Left lung (tissue), 10 donors: ENCODE measurements around the gene WWOX. TPM values are rescaled to one million over a fixed set of nuclear protein-coding genes. Genes with fewer than 3 reads are reported as not detected.

ENCODE experiments used
- ATAC-seq: fragments of 200-7000 bp; cut with Tn5 transposase; one replicate; pipeline ENCODE4 v1.9.1; 2020; ENCODE audit warnings: moderate library complexity
- DNase-seq, 4 donors: peaks; one replicate each; pipeline ENCODE4 v3.0.0-alpha.2; 2013 to 2020
- H3K27ac ChIP-seq, 2 donors: fragments of 200-600 bp; sonication (generic) in 1 of 2; one replicate each; pipeline versions ENCODE4 v1.5.0 to v1.8.0; 2020 to 2021
- H3K27me3 ChIP-seq, 2 donors: fragments of 200-600 bp; sonication (generic) in 1 of 2; one replicate each; pipeline versions ENCODE4 v1.5.0 to v1.8.0; 2020 to 2021
- H3K36me3 ChIP-seq, 2 donors: fragments of 200-600 bp; sonication (generic) in 1 of 2; one replicate each; pipeline versions ENCODE4 v1.5.0 to v1.8.0; 2020 to 2021
- H3K4me1 ChIP-seq, 2 donors: fragments of 200-600 bp; one replicate each; pipeline ENCODE4 v1.8.0; 2021
- H3K4me3 ChIP-seq, 2 donors: fragments of 200-600 bp; sonication (generic) in 1 of 2; one replicate each; pipeline versions ENCODE4 v1.5.0 to v1.8.0; 2020 to 2021; ENCODE audit warnings: mild to moderate bottlenecking in 1 of 2
- H3K9me3 ChIP-seq, 2 donors: fragments of 200-600 bp; sonication (generic) in 1 of 2; one replicate each; pipeline versions ENCODE4 v1.5.0 to v1.8.0; 2020 to 2021
- intact Hi-C, 2 donors: fragments of 100-400 bp; cut with DNase I; formaldehyde crosslinking; loops; one replicate each; pipeline versions ENCODE4 v1.11.2 to v1.14.2; 2022
- polyA plus RNA-seq, 6 donors: library from polyadenylated mRNA; unstranded; fragments of 120-200 nt; gene quantifications; one replicate each; pipeline ENCODE4 v1.2.1, GENCODE V29; 2013; ENCODE audit not compliant: insufficient read length in 6 of 6
- total RNA-seq, 2 donors: library from RNA; stranded (reverse); fragmentation: NEBNext Ultra II Directional; extraction: Animal tissue kit (Norgen Biotek cat#: 25700); gene quantifications; one replicate each; pipeline ENCODE4 v1.2.1, GENCODE V29; 2021
- TF ChIP-seq, protein P1 (sequence below), 2 donors: fragments of 200-600 bp; sonication (generic) in 1 of 2; IDR thresholded peaks; one replicate each; pipeline versions ENCODE4 v1.5.0 to v1.8.0; 2021; ENCODE audit warnings: antibody characterized with exemption in 2 of 2
- donor health status: DM: no; HTN: yes; CAD: no.
- donor health status: DM: no; HTN: no; CAD: no.

Gene WWOX
- total and polyA plus RNA-seq, 8 donors = 17.2 to 40.3 (median 30.8) TPM

DNA sequence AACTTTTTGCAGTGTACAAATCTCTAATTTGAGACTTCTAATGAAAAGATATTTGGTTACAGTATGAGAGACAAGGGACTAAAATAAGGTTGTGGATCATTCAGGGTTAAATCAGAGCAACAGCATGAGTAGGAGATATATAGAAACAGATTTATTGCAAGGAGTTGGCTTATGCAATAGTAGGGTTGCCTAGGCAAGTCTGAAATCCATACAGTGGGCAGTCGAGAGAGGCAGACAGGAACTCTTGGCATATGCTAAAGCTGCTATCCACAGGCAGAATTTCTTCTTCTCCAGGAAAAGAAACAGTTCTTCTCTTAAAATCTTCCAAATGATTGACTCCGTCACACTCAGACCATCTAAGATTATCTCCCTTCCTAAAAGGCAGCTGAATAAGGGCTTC is 1000.3 kb downstream of the WWOX start:
- Histone ChIP-seq H3K4me3 (no peak overlapping the region), H3K9me3 (no peaks in the 10 kb centered on the region), H3K36me3 (no peaks in the 10 kb centered on the region), H3K4me1 (peaks cover 0 to 25% of the 10 kb centered on the region in 2 donors), H3K27me3 (no peaks in the 10 kb centered on the region), H3K27ac (no peak overlapping the region)
- no peak for DNase-seq
- no peak for ATAC-seq
- TF ChIP-seq, protein P1, sequence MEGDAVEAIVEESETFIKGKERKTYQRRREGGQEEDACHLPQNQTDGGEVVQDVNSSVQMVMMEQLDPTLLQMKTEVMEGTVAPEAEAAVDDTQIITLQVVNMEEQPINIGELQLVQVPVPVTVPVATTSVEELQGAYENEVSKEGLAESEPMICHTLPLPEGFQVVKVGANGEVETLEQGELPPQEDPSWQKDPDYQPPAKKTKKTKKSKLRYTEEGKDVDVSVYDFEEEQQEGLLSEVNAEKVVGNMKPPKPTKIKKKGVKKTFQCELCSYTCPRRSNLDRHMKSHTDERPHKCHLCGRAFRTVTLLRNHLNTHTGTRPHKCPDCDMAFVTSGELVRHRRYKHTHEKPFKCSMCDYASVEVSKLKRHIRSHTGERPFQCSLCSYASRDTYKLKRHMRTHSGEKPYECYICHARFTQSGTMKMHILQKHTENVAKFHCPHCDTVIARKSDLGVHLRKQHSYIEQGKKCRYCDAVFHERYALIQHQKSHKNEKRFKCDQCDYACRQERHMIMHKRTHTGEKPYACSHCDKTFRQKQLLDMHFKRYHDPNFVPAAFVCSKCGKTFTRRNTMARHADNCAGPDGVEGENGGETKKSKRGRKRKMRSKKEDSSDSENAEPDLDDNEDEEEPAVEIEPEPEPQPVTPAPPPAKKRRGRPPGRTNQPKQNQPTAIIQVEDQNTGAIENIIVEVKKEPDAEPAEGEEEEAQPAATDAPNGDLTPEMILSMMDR (IDR thresholded peaks at IDR 0.05) = no peak
- intact Hi-C loops = no loop called here

GRCh38 chr16:79100447-79100846 is 1001.0 kb downstream of the WWOX start:
- DNase-seq = no peak
- TF ChIP-seq, protein P1 (IDR thresholded peaks at IDR 0.05) = no peak
- Histone ChIP-seq H3K36me3 (no peaks in the 10 kb centered on the region), H3K4me1 (peaks cover 0 to 18% of the 10 kb centered on the region in 2 donors), H3K9me3 (no peaks in the 10 kb centered on the region), H3K27me3 (no peaks in the 10 kb centered on the region), H3K4me3 (no peak overlapping the region), H3K27ac (no peak overlapping the region)
- no peak for ATAC-seq
- intact Hi-C loops = no loop called here

DNA sequence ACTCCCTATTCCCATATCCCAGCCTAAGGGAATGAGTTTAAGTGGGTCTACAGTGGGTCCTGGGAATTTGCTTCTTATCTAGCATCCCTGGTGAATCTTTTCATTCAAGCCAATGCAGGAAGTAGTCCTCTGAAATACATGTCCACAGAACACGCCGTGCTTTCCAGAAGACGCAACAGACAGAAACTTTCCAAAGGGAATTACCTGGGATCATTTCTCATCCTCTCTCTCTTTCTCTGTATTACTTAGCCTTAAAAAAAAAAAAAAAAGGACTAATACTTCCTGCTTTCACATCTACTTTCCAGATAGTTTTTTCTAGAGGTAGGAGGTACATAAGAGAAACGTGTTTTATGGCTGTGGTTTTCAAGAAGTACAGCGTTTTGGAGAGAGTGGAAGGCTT is 1002.0 kb downstream of the WWOX start:
- Histone ChIP-seq H3K4me3 (no peak overlapping the region), H3K36me3 (no peaks in the 10 kb centered on the region), H3K4me1 (peaks cover 0 to 17% of the 10 kb centered on the region in 2 donors), H3K9me3 (no peaks in the 10 kb centered on the region), H3K27ac (no peak overlapping the region), H3K27me3 (no peaks in the 10 kb centered on the region)
- intact Hi-C loops = no loop called here
- TF ChIP-seq, protein P1 (IDR thresholded peaks at IDR 0.05) = no peak
- DNase-seq (no peak), ATAC-seq (no peak)

DNA sequence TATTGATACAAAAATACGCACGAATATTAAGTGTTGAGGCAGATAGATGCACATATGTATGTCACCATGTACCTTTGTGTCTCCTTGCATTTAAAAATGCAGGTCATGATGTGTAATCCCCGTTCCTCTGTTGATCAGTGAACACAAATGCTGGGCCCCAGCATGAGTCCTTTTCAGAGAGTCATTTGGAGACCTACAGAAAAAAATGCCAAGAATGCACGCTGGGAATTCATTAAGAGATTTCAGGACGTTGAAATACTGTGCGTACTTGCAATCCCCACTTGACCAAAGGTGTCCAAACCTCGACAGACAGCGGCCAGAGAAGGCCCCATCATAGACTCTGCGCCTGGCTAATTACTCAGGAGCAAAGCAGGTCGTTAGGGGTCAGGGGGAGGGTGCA is 1005.1 kb downstream of the WWOX start:
- Histone ChIP-seq H3K36me3 (no peaks in the 10 kb centered on the region), H3K4me3 (no peak overlapping the region), H3K9me3 (no peaks in the 10 kb centered on the region), H3K27ac (no peak overlapping the region), H3K27me3 (no peaks in the 10 kb centered on the region), H3K4me1 (no peaks in the 10 kb centered on the region)
- intact Hi-C loops = no loop called here
- TF ChIP-seq, protein P1 (IDR thresholded peaks at IDR 0.05) = no peak
- DNase-seq (no peak), ATAC-seq (no peak)

- DNase-seq (no peak), ATAC-seq (no peak)
- Histone ChIP-seq H3K9me3 (no peaks in the 10 kb centered on the region), H3K4me3 (no peak overlapping the region), H3K27ac (no peak overlapping the region), H3K36me3 (no peaks in the 10 kb centered on the region), H3K4me1 (no peaks in the 10 kb centered on the region), H3K27me3 (no peaks in the 10 kb centered on the region)
- intact Hi-C loops = no loop called here
- TF ChIP-seq, protein P1 (IDR thresholded peaks at IDR 0.05) = no peak
Observed at GRCh38 chr16:79107301-79107700, 1007.8 kb downstream of the WWOX start.
